NCI-H524 treated with DMSO at 0.1 percent for 48 hours (cell line): ENCODE measurements around the gene CLMN.

Experiments
- DNase-seq: peaks from one replicate; lab custom pipeline; 2025; lab: John Stamatoyannopoulos, UW

The CLMN gene

GRCh38 chr14:95137804-95138167, 181.9 kb downstream of the CLMN start:
- DNase-seq = no peak

DNA sequence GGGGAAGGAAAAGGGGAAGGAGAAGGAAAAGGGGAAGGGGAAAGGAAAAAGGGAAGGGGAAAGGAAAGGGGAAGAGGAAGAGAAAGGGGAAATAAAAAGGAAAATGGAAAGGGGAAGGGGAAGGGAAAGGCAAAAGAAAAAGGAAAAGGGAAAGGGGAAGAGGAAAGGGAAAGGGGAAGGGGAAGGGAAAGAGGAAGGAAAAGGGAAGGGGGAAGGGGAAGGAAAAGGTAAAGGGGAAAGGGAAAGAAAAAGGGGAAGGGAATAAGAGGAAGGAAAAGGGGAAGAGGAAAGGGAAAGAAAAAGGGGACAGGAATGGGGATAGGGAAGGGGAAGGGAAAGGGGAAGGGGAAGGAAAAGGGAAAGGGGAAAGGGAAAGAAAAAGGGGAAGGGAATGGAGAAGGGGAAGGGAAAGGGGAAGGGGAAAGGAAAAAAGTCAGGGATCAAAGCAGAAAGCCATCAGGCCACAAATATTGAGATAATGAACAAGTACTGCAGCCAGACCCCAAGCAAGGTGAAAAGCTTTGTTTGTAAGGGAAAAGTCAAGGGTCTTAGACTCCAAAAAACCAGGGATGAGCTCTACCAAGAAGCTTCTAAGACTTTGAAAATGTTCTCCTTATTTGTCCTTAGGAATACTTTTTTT, 182.4 kb downstream of the CLMN start:
- DNase-seq = no peak

GRCh38 chr14:95136631-95137030, 183.1 kb downstream of the CLMN start:
- DNase-seq = no peak

DNA sequence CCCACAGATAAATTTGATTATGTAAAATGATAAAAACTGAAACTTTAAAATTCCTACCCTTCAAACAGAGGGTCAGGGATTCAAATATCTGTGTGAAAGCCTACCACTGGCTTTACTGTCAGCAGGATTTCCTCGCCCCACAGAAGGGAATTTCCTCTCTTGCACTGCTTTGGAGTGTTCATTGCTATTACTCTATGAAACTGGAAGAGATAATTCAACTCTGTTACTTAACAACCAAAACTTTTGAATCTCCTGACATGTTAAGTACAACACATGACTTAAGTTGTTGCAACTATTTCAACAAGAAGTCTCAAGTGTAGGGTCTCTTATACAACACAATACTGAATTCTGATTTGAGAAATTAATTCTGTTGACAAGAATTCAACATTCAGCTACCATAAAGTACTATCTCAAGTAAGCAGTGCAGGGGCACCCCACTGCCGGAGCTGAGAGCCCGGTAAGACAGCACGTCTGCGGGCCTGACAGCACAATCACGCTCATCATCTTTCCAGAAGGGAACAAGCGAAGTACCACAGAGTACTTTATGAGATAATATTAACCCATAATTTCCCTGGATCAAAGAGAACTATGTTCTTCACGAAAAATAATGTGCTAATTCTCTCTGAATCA, 185.3 kb downstream of the CLMN start:
- DNase-seq = no peak

DNA sequence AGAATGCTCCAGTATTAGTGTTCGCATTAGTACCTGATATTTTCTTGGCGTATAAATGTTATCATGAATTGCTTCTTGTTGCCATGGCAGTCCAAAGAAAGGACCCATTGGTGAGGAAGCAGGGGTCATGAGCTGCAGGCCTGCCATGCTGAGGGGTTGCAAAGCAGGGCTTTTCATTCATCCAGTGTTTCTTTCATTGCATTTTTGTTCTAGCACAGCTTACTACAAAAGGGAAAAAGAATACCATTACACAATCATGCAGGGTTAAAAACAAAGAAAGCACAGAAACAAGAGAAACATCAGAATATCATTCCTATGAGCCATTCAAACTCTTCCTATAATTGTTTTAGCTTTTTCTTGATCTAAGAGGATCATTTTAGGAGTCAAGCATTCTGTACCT, 186.4 kb downstream of the CLMN start:
- DNase-seq = no peak

- DNase-seq = no peak
Measured at GRCh38 chr14:95132760-95133159, 186.9 kb downstream of the CLMN start.
